GM06990 (cell line): ENCODE results near the gene AGO1.

Experiments used
- DNase-seq: peaks from one replicate; pipeline ENCODE4 v3.0.0-alpha.2; 2011; ENCODE audit not compliant: insufficient read length; ENCODE audit errors: extremely low read depth
- H3K27me3 ChIP-seq: replicated peaks from 2 replicates; pipeline ENCODE4 v1.6.0; 2011; ENCODE audit warnings: low read length; ENCODE audit not compliant: control insufficient read depth, insufficient read depth
- H3K36me3 ChIP-seq: 2 replicates; pipeline ENCODE4 v1.5.1; 2011; ENCODE audit warnings: low read length; ENCODE audit not compliant: control insufficient read depth, insufficient read depth
- H3K4me3 ChIP-seq: replicated peaks from 2 replicates; pipeline ENCODE4 v1.5.1; 2011; ENCODE audit warnings: low read depth, mild to moderate bottlenecking, control low read depth, low read length
- CTCF ChIP-seq: IDR thresholded peaks from 2 replicates; pipeline ENCODE4 v1.5.1; 2011; ENCODE audit warnings: low read length, control low read depth, mild to moderate bottlenecking, inconsistent platforms; ENCODE audit not compliant: insufficient read depth, poor library complexity, severe bottlenecking

The AGO1 gene

GRCh38 chr1:35925741-35926140 lies 42.7 kb downstream of the AGO1 start:
- Histone ChIP-seq H3K4me3 (no peak overlapping the region), H3K27me3 (no peaks in the 10 kb centered on the region), H3K36me3 (no peaks in the 10 kb centered on the region; the same call in none of the 2 replicates)
- TF ChIP-seq CTCF = no peak
- no peak for DNase-seq

DNA sequence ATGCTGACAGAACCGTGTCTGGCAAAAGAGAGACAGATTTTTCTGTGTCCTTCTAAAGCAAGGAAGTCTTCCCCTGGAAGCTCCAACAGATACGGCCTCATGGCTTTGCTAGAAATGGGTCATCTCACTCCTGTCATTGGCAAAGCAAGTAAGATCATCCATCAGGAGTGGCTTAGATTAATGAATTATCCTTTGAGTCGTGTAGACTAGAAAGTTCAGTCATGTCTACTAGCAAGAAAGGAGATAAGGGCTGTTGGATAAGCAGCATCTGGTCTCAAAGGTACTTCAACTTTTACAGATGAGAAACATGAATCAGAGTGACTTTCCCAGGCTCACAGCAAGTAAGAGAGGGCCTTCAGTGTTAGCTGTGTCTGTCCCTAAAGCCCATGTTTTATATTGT lies 44.5 kb downstream of the AGO1 start:
- no peak overlapping the region for H3K4me3 ChIP-seq
- DNase-seq = no peak
- no peak for TF ChIP-seq CTCF
- H3K36me3 ChIP-seq = no peaks in the 10 kb centered on the region; the same call in 1 of the 2 replicates
- H3K27me3 ChIP-seq = no peaks in the 10 kb centered on the region

DNA sequence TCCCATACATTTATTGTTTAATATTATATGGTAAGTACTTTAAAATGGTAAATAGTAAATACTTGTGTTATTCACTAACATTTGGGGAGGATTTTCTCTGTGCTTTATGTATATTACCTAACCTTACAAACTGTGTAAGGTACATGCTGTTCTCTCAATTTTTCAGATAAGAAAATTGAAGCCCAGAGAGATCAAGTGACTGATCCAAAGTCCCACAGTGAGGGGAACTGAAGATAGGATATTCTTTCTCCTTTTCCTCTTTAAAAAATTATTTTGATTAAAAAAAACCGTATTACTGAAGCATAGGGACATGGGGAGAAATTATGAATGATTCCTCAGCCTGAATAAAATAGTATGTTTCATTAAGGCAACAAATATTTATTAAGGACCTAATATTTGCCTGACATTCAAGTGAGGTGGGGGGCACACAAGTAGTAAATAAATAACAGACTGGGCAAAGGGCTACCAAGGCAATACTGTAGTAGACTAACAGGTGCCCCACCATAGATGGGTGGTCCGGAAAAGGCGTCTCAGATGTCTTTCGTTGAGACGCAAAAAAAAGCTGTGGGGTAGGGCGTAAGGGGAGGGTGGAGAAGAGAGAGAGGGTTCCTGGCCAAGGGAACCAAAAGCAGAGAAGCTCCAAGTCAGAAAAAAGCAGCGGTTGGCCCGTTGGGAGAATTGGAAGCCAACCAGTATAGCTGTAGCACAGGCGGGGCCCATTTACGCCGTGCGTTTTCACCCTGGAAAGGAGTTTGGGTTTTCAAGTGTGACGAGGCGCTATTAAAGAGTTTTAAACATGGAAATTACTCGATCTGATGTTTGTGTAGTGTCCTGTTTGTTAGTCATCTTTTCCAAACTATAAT lies 47.0 kb downstream of the AGO1 start:
- H3K36me3 ChIP-seq = no peaks in the 10 kb centered on the region; the same call in 1 of the 2 replicates
- no peak for DNase-seq
- no peaks in the 10 kb centered on the region for H3K27me3 ChIP-seq
- H3K4me3 ChIP-seq = peak overlapping the region; percentile 89
- TF ChIP-seq CTCF = no peak

GRCh38 chr1:35930593-35931445 lies 47.8 kb downstream of the AGO1 start, which contains the start of gene AGO3:
AGO3 (plus strand) TSS chr1:35931105; CDS start chr1:35931427, 322 bp downstream.
- Histone ChIP-seq H3K4me3 (peak within 1 kb of the TSS; percentile 89), H3K36me3 (no peaks in the 10 kb centered on the region; the same call in 1 of the 2 replicates), H3K27me3 (no peaks in the 10 kb centered on the region)
- DNase-seq = peak; percentile 94
- TF ChIP-seq CTCF = no peak

DNA sequence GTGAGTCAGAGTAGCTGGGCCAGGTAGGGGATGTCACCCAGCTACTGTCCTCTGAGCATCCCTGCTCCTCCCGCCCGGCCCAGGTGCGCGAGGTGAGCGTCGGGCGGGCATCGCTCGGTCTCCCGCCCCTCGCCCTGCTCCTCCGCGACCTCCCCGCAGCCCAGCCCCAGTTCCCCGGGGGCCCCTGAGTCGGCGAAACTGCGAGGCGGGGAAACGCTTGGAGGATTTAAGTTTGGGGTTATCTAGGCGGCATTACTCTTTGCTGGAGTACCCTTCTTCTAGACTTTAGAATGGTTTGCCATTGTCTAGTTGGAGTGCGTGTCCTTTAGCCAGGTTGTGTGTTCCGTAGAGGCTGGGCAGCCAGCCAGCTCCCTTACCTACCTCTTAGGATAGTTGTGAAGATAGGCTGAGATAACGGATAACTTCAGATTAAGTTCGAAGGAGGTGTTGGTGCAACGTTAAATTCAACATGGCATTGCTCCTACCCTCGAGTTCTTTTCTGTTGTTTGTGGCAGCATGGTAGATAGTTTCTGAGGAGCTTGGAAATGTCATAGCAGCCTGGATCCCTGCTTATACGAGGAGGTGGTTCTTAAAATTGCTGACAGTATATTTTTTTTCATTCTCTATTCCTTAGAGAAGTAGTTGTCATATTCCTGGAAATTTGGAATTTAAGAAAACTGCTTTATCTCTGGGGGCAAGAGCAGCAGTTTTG lies 48.6 kb downstream of the AGO1 start:
- Histone ChIP-seq H3K4me3 (peak overlapping the region; percentile 89), H3K27me3 (no peaks in the 10 kb centered on the region), H3K36me3 (no peaks in the 10 kb centered on the region)
- no peak for TF ChIP-seq CTCF
- no peak for DNase-seq
